ENCODE results near the gene CENPO.

GRCh38 chr2:24836706-24837105, 43.5 kb downstream of the CENPO start:
- TF ChIP-seq CTCF (conservative IDR thresholded peaks at IDR 0.05 in 1 of 2, IDR thresholded peaks at IDR 0.05 in 1 of 2; ENCODE audit: low read depth in 1 of 2, low read length in 2 of 2) (no peak), EZH2 (IDR thresholded peaks at IDR 0.05; ENCODE audit: low read length, missing control alignments) (no peak)

Data from fibroblast of lung (primary cell).